PC-9 (cell line): ENCODE measurements around the gene KRTAP10-1.

Experiments used
- CTCF ChIP-seq: fragments of 200-600 bp; sonication (generic); conservative IDR thresholded peaks from 2 replicates; pipeline ENCODE4 v1.6.1; 2017; ENCODE audit warnings: mixed run types, antibody characterized with exemption, mild to moderate bottlenecking, moderate library complexity
- EZH2 ChIP-seq: fragments of 200-600 bp; sonication (generic); IDR thresholded peaks from 2 replicates; pipeline ENCODE4 v1.8.0; 2017; ENCODE audit warnings: antibody characterized with exemption, low read depth

GRCh38 chr21:44530903-44531605 is 8.9 kb downstream of the KRTAP10-1 start:
- TF ChIP-seq CTCF (no peak), EZH2 (no peak)
